Measurements from ENCODE around the gene KIAA0232.
"Not testable (repeated sequence)": the region's sequence is repeated elsewhere in the genome, so short reads cannot be mapped to it uniquely, and the experiment has no call there.

- TF ChIP-seq EZH2 (IDR thresholded peaks at IDR 0.05; ENCODE audit: borderline replicate concordance); CTCF (IDR thresholded peaks at IDR 0.05; ENCODE audit: poor library complexity): not testable (repeated sequence)
Measured at GRCh38 chr4:6906486-6906885, 124.0 kb downstream of the KIAA0232 start.
